HG03159 (cell line): ENCODE data around the gene HOXA13.

Experiments
- ATAC-seq: cut with Tn5 transposase; IDR thresholded peaks from one replicate; pipeline ENCODE4 v1.9.1; 2021; ENCODE audit warnings: mild to moderate bottlenecking, moderate library complexity; ENCODE audit not compliant: unreplicated experiment

HOXA13 gene

DNA sequence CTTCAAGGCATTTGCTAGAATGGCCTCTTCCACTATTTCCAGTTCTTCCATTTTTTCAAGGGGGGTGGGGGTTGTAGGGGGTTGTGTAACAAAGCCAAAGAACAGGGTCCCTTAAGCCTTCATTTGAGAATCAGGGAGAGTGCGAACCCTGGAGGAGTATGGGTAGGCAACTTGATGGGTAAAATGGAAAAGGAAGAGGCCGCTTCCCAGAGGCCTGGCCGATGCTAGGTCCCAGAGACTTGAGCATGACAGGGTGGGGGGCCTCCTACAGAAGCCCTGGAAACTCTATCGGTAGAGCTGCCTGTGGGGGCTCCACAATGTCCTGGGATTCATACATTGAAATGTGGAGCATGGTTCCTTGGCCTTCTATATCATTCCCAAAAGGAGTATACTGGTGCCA lies 9.1 kb upstream of the HOXA13 start:
- no peak for ATAC-seq

GRCh38 chr7:27207348-27207985 lies 7.6 kb upstream of the HOXA13 start:
- ATAC-seq = no peak

DNA sequence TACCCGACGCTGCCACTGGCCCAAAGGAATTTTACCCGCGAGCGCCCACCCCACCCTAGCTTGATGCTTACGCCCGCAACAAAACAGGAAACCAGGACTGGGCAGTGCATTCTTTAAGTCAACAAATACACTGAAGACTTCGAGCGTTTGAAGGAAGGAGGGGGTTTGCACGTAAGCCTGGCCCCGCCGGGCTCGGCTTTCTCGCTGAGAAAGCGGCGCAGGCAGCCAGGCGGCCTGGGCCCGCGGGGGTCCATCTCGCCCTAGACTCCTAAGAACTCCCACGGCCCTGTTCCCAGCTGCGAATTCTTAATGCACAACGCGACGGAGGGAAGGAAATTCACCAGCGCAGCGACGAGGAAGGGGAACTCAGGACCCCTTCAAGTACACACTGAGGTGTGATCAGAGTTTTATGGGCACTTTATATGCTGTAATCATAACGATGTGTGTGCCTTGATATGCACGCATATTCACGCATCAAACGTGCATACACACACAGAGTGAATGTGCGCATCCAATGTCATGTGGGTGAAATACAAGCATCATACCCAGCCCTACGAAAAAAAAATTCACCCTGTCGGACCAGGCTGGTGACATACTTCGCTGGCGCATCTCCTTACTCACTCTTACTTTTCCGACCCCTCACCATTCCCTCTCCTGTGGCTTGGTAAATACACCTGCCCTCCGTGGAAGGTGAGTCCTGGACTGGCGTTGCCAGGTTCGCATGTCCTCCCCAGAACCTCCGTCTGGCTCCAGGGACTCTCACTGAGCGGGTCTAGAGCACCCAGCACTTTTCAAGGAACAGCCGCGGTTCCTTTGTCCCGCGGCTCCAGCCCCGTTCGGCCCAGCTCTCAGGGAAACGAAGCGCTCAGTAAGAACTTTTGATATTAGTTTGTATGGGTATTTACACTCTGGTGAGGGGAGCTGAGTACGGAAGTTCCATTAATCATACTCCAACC lies 5.7 kb upstream of the HOXA13 start:
- ATAC-seq = no peak

DNA sequence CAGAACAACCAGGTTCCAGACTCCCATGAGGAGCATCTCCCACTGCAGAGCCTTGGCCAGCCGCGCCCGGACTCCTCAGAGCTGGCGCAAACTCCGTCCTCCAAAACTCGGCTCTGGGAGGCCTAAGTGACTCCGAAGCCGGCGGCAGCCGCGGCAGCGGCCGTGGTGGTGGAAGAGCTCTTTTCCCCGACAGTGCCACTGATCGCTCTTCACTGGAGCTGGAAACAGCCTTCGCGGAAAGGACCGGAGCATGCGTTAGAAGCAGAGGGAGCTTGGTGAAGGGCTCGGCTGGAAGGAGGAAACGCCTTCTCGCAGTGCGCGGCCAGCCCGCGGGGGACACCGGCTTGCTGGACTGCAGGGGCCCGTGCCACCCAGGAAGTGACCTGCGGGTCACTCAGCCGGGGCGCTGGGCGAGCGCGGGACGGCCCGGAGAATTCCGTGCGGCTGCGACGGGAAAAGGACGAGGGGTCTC lies 5.0 kb upstream of the HOXA13 start:
- ATAC-seq = no peak

DNA sequence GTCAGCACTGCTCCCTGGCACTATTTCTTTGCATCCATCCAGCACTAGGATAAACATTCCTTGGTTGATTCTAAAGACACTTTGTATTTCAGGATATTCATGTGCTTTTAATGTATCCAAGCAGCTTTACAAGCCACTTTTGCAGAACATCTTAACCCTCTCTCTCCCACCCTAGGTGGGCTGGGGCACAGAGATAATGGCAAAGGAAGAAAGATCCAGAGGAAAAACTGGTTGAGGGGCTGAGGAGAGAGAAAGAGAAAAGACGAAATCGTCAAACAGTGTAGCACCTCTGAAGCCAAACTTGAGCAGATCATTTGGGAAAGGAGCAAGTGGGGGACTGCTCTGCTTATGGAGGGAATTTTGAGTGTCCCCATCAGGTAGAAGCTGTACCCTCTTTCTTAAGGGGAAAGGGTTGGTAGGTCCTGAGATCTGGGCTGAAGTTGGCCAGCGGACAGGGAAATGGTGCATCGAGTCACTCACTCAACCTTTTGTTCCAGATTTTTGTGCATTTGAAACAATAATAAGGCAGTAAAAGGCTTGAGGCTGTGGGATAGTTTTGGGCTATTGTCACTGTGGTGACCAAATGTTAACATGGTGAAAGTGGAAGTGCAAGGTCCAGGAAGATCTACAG lies 4.2 kb upstream of the HOXA13 start:
- ATAC-seq = no peak

GRCh38 chr7:27203365-27203953 lies 3.6 kb upstream of the HOXA13 start:
- ATAC-seq = no peak

- no peak for ATAC-seq
Measured at GRCh38 chr7:27202862-27203134, 2.9 kb upstream of the HOXA13 start.

DNA sequence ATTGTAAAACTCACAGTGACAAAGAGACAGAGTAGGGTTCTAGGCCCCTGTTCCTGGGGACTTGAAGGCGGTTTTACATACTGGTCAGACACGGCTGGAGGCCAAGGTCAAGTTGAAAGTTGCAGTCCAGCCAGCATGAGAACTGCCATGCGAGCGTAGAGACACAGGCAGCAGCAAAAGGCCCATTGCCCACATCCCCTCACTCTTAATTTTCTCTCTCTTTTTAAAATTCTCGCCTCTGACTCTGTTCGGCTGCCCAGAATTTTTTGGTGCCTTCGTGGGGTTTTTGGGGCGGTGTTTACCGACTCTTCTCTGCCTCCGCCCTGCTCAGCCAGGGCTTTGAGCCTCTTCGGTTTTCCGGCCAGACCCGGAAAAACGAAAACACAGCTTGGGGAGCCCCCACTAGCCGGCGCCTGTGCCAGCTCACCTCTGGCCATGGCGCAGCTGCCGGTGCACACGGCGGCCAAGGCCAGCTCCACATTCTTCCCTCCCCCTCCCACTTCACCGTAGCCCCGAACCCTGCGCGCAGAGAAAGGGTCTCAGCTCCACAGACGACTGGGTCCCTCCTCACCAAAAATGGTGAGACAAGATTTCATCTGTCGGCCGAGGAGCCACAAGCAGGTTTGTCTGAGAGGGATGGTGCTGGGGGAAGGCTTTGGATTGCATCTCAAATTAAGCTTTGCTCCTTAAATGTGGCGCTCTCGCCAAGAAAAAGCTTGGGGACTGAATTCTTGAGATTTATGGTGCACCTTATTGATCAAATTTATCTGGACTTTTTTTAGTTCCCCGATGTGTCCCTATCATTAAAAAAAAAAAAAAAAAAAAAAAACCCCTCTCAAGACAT lies 2.3 kb upstream of the HOXA13 start:
- no peak for ATAC-seq

DNA sequence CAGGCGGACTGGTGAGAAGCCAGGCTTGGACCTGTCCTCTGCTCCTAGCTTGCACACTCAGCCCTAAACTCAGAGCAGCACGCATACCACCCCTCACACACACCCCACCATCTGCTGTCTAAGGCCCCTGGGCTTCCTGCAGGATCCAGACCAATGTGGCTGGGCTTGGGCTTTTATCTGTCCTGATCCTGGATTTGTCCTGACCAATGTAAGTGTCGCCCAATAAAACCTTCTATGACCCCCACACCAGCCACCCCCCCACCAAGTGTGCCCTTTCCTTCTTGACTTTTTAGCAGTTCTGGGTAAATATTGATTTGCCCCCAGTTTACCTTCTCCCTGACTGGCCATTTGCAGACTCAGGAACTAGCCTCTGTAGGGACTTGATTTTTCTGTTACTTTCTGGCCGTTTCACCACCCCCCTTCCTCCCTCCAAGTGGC lies 1.7 kb upstream of the HOXA13 start:
- no peak for ATAC-seq

DNA sequence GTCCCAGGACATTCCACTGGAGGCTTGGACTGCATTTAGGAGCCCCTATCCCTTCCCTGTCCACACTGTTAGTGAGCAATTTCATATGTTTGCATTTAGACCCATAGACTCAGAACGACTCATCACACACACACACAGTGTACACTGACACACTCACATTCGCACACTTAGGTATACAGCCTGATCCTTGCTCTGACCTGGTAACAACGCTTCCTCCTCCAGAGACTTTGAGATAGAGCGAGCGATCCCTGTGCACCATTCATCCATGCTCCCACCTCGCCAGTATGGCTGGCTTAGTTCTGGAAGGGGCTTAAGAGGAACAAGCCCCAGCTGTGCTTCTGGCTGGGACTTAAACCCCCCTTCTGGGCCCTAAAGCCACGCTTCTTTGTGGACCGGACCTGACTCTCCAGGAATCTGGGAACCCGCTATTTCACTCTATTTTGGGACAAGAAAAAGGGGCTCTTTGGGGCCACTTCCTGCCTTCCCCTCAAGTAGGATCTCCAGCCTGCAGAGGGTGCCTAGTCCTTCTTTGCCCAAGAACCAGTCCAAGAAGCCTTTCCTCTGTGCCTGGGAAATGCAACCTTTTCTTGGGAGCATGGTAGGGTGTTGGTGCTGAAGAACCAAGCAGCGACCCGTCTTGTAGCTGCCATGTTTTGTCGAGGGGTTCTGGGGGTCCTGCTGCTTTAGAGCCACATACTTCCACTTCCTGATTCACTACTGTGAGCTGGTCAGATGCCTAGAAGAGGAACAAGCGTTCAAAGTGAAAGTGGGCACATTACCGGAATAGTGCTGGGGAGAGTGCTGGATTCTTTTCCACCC lies 1.1 kb upstream of the HOXA13 start:
- ATAC-seq = no peak

DNA sequence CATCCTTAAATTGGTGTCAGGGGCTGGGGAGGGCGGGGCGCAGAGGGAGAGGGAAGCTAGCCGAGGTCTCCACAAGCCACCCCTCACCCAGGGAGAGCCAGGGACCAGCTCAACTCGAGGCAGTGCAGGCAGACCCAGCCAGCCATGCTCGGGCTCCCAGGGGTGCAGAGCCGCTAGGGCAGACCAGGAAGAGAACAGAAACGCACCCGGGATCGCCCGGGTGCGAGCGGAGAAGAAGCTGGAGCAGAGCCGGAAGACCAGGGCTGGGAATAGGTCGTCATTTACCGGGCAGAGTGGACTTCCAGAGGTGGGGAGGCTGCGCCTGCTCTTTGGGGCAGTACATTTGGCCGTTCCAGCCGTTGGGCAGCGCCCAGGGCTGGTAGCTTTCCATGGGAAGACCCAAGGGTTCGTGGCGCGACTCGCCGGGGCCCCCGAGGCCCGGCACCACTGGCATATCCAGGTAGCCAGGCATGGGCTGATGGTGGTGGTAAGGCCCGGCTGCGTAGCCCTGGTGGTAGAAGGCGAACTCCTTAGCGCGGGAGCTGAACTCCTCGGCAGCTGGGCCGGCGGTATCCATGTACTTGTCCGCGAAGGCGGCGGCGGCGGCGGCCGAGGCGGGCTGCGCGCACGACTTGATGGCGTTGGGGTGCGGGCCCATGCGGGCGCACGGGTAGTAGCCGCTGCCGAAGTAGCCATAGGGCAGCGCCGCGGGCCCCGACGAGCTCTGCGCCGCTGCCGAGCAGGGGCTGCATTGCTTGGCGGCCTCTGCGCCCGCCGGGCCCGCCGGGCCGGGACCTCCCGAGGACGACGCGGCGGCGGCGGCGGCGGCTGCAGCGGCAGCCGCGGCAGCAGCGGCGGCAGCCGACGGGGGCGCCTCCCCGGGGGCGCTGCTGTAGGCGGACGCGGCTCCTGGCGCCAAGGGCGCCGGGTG lies 755 bp downstream of the HOXA13 start:
- ATAC-seq = no peak

- no peak for ATAC-seq
Measured at GRCh38 chr7:27198138-27198841, 1.6 kb downstream of the HOXA13 start.

- ATAC-seq = no peak
Measured at GRCh38 chr7:27197137-27198042, 2.5 kb downstream of the HOXA13 start.

DNA sequence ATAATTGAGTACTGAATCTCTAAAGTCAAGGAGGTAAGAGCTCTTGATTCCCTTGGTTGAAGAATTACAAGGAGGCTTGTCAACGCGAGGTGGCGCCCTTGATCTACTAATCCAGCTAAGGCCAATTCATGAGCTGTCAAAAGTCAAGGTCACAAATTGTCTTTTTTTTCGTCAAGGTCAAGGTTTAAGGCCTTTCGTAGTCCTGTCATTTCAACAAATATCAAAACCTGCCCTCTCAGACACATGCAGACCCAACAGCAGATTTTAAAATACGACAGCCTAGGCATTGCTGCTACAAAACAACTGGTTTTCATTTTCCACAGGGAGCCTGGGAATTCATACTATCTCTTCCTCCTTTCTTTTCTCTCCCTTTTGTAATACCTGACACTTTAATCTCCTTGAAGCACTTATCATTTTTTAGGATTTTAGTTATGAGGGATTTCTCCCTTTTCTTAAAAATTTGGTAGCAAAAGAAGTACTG lies 3.6 kb downstream of the HOXA13 start:
- no peak for ATAC-seq

DNA sequence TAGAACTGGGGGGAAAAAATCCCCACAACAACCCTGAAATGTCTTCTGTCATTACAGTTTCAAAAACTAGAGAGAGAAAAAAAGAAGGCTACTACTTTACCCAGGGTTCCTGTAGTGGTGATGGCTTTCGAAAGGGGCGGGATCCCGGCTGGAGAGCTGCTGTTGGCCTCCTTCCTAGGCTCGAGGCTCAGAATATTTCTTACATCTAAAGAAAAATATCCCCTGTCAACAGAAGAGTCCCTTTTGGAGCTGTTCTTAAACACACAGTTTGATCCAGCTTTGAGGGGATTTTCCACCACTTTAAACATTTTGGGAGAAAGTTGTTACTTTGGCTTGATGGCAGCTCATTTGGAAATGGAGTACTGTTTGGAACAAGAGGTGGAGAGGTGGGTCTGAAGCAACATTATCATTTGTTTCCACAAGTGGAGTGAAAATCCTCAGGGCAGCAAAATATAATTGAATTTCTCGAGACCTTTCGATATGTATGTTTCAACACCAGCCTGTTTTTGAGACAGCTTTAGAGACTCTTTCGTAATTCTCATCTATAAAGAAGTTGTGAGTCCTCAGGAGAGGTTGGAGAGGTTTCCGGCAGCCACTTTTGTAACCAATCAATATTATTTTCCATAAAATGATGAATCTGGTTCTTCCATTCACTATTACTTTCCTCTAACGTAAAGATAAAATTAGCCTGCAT lies 5.1 kb downstream of the HOXA13 start:
- ATAC-seq = no peak

DNA sequence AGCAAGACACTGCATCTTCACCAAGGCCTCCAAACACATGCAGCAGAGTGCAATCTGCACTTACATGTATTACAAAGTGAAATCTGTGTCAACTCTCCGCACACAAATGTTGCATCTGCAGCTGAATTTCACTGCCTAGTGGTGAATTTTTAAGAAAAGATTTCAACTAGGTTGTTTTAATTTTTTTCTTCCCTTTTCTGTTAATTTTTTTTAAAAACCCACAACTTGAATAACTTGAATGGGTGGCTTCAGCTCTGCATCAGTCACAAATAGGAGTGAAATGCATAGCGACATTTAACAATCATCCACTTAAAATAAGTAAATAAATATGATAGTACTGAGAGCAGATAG lies 5.9 kb downstream of the HOXA13 start:
- no peak for ATAC-seq
